DOHH2 (cell line): ENCODE data around the gene FAM120C.

Source experiments
- EZH2phosphoT487 ChIP-seq: fragments of 200-600 bp; sonication (generic); IDR thresholded peaks from 2 replicates; pipeline ENCODE4 v1.6.1; 2017; ENCODE audit warnings: borderline replicate concordance, mild to moderate bottlenecking, antibody characterized with exemption, low read length, moderate library complexity, mixed read lengths
- TF ChIP-seq, protein P1 (sequence below): fragments of 200-600 bp; sonication (generic); IDR thresholded peaks from one replicate; pipeline ENCODE4 v1.5.1; 2014; ENCODE audit warnings: antibody characterized with exemption, mild to moderate bottlenecking, low read depth, low read length; ENCODE audit not compliant: poor library complexity, severe bottlenecking

DNA sequence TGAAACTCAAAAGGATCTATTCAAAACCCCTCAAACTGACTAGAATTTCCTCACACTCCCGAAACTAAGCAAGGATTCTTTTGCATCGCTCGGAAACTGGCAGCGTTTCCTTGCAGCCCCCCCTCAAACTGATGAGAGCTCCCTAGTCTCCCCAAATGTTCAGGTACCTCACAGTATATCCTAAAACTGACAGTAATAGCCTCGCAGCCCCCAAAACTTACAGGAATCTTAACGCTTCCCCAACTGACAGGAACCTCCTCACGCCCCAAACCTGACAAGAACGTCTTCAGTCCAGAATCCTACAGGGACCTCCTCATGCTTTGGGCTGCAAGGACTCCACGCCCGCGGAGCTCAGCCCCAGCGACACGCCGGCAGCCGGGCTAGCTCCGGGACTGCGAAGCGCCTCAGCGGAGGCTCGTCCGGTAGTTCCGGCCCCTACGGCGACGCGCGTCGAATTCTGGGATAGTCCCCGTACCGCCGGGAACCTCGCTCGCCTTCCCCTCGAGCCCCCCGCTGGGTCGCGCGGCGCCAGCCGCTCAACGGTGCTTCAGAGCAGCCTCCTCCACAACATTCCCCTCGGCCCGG, 139.4 kb downstream of the FAM120C start:
- TF ChIP-seq, protein P1, sequence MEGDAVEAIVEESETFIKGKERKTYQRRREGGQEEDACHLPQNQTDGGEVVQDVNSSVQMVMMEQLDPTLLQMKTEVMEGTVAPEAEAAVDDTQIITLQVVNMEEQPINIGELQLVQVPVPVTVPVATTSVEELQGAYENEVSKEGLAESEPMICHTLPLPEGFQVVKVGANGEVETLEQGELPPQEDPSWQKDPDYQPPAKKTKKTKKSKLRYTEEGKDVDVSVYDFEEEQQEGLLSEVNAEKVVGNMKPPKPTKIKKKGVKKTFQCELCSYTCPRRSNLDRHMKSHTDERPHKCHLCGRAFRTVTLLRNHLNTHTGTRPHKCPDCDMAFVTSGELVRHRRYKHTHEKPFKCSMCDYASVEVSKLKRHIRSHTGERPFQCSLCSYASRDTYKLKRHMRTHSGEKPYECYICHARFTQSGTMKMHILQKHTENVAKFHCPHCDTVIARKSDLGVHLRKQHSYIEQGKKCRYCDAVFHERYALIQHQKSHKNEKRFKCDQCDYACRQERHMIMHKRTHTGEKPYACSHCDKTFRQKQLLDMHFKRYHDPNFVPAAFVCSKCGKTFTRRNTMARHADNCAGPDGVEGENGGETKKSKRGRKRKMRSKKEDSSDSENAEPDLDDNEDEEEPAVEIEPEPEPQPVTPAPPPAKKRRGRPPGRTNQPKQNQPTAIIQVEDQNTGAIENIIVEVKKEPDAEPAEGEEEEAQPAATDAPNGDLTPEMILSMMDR: no peak
- TF ChIP-seq EZH2phosphoT487: no peak
